Naive thymus-derived CD8-positive, alpha-beta T cell (primary cell): ENCODE results near the gene ARMH3. TPM values are rescaled to one million over a fixed set of nuclear protein-coding genes. Genes with fewer than 3 reads are reported as not detected.
A peak's percentile ranks its signal among the peaks of the same experiment; 100 is the strongest.
"Not testable (repeated sequence)": the region's sequence is repeated elsewhere in the genome, so short reads cannot be mapped to it uniquely, and the experiment has no call there.

Experiments
- ATAC-seq, 2 donors: fragments of 150-1000 bp; cut with Tn5 transposase in 1 of 2; sonication (Bioruptor Pico), chemical (Tn5 transposase) in 1 of 2; 1 replicate in 1 of 2; 2 replicates in 1 of 2; pipeline ENCODE4 v1.10.0; 2021; ENCODE audit warnings: mild to moderate bottlenecking in 2 of 2, moderate library complexity in 2 of 2
- POLR2A ChIA-PET: fragments of 350-600 bp; sonication (Branson Sonifier 250); formaldehyde crosslinking; loops from one replicate; lab custom pipeline; 2021; ENCODE audit warnings: antibody characterized with exemption; lab: Charles Lee
- DNase-seq, 10 donors: peaks; one replicate each; pipeline versions ENCODE4 v3.0.0 to v3.0.0-alpha.2; 2020 to 2022
- H3K27ac Mint-ChIP-seq, 10 donors: one replicate each; pipeline ENCODE4 v1.8.0; 2020 to 2022; ENCODE audit warnings: mild to moderate bottlenecking in 10 of 10, mixed read lengths in 10 of 10, moderate library complexity in 4 of 10, inconsistent platforms in 1 of 10
- H3K27me3 Mint-ChIP-seq, 5 donors: one replicate each; pipeline ENCODE4 v1.8.0; 2021 to 2022; ENCODE audit warnings: mixed read lengths in 5 of 5
- H3K36me3 Mint-ChIP-seq, 3 donors: one replicate each; pipeline ENCODE4 v1.8.0; 2020 to 2022; ENCODE audit warnings: mixed read lengths in 3 of 3, mild to moderate bottlenecking in 2 of 3, inconsistent platforms in 1 of 3
- H3K4me1 Mint-ChIP-seq, 4 donors: one replicate each; pipeline ENCODE4 v1.8.0; 2021 to 2022; ENCODE audit warnings: mixed read lengths in 4 of 4
- H3K4me3 Mint-ChIP-seq, 10 donors: one replicate each; pipeline ENCODE4 v1.8.0; 2020 to 2022; ENCODE audit warnings: mild to moderate bottlenecking in 10 of 10, mixed read lengths in 10 of 10, moderate library complexity in 6 of 10, inconsistent platforms in 1 of 10
- H3K9me3 Mint-ChIP-seq, 9 donors: one replicate each; pipeline ENCODE4 v1.8.0; 2020 to 2022; ENCODE audit warnings: mixed read lengths in 9 of 9, mild to moderate bottlenecking in 3 of 9, inconsistent platforms in 1 of 9, moderate library complexity in 1 of 9
- polyA plus RNA-seq, 3 donors: library from polyadenylated mRNA; unstranded; fragments of 300-500 nt; fragmentation: Illumina TruSeq; gene quantifications; one replicate each; pipeline ENCODE4 v1.2.3, GENCODE V29; 2021
- total RNA-seq, 8 experiments: library from RNA in 2 of 8; stranded (reverse) in 2 of 8; gene quantifications; one replicate each; pipeline ENCODE4 v1.2.3 and lab custom pipeline; 2021 to 2026

Gene ARMH3
- total and polyA plus RNA-seq, 5 experiments from 2014 or later: 19.9 to 30.2 (median 23.1) TPM

GRCh38 chr10:102067091-102067916, 11.3 kb upstream of the ARMH3 start:
- Mint-ChIP-seq H3K36me3 (peaks cover 0 to 8% (median 0%) of the 10 kb centered on the region in 3 donors), H3K27ac (peak overlapping the region in 8 of 10 donors; percentile 34 to 94 (median 70)), H3K4me1 (peaks cover 20 to 43% (median 38%) of the 10 kb centered on the region in 4 donors), H3K9me3 (no peaks in the 10 kb centered on the region), H3K27me3 (no peaks in the 10 kb centered on the region), H3K4me3 (peak overlapping the region in 9 of 10 donors; percentile 7 to 78 (median 60))
- ATAC-seq: no peak
- POLR2A ChIA-PET: interaction anchor here (0.6 to 3.9 kb wide), 4 partner anchors 12 to 374 kb away, joined by 3 to 25 read pairs (median 4); partner anchors contain the start of genes ARMH3 and LDB1
- DNase-seq: no peak

- H3K27me3 Mint-ChIP-seq: no peaks in the 10 kb centered on the region
- no peak for DNase-seq
- ATAC-seq: no peak
- no peaks in the 10 kb centered on the region for H3K9me3 Mint-ChIP-seq
- POLR2A ChIA-PET: interaction anchor here (0.6 to 3.9 kb wide), 6 partner anchors 11 to 374 kb away, joined by 3 to 25 read pairs (median 4); partner anchors contain the start of genes ARMH3 and LDB1
- H3K4me3 Mint-ChIP-seq: peak overlapping the region; percentile 78 to 92 (median 88)
- peaks cover 0 to 8% (median 0%) of the 10 kb centered on the region in 3 donors for H3K36me3 Mint-ChIP-seq
- peaks cover 20 to 43% (median 38%) of the 10 kb centered on the region in 4 donors for H3K4me1 Mint-ChIP-seq
- H3K27ac Mint-ChIP-seq: peak overlapping the region; percentile 81 to 94 (median 90)
Observed at GRCh38 chr10:102066399-102067088, 10.6 kb upstream of the ARMH3 start.

GRCh38 chr10:102065561-102066398, 9.8 kb upstream of the ARMH3 start:
- peaks cover 0 to 8% (median 0%) of the 10 kb centered on the region in 3 donors for H3K36me3 Mint-ChIP-seq
- H3K4me3 Mint-ChIP-seq: peak overlapping the region; percentile 78 to 92 (median 88)
- H3K27me3 Mint-ChIP-seq: no peaks in the 10 kb centered on the region
- peaks cover 18 to 43% (median 38%) of the 10 kb centered on the region in 4 donors for H3K4me1 Mint-ChIP-seq
- DNase-seq (peak in 6 of 10 donors; percentile 5 to 27 (median 23)), ATAC-seq (peak; percentile 21 to 23)
- H3K27ac Mint-ChIP-seq: peak overlapping the region; percentile 81 to 94 (median 90)
- H3K9me3 Mint-ChIP-seq: no peaks in the 10 kb centered on the region
- POLR2A ChIA-PET: interaction anchor here (0.9 to 3.9 kb wide), 6 partner anchors 10 to 186 kb away, joined by 3 to 25 read pairs (median 4); partner anchors contain the start of gene ARMH3

- Mint-ChIP-seq H3K27me3 (no peaks in the 10 kb centered on the region), H3K36me3 (peaks cover 0 to 8% (median 0%) of the 10 kb centered on the region in 3 donors)
Observed at GRCh38 chr10:102064868-102065560, 9.0 kb upstream of the ARMH3 start, which contains the start of gene HPS6. Gene HPS6 (plus strand): TSS chr10:102065349. CDS start chr10:102065475, 126 bp downstream.

GRCh38 chr10:102064503-102064867, 8.5 kb upstream of the ARMH3 start:
- H3K36me3 Mint-ChIP-seq: peaks cover 0 to 6% (median 0%) of the 10 kb centered on the region in 3 donors
- POLR2A ChIA-PET: interaction anchor here (1.4 to 3.9 kb wide), 2 partner anchors 9 to 11 kb away, joined by 7 to 25 read pairs; partner anchors contain the start of gene ARMH3

More at GRCh38 chr10:102064868-102065560, 9.0 kb upstream of the ARMH3 start, which contains the start of gene HPS6:
- H3K27ac Mint-ChIP-seq: peak within 1 kb of the TSS; percentile 88 to 98 (median 96)
- DNase-seq (peak; percentile 74 to 91 (median 80)), ATAC-seq (peak; percentile 96)
- H3K4me3 Mint-ChIP-seq: peak within 1 kb of the TSS; percentile 80 to 92 (median 88)
- H3K9me3 Mint-ChIP-seq: no peaks in the 10 kb centered on the region
- POLR2A ChIA-PET: interaction anchor here (0.9 to 3.9 kb wide), 6 partner anchors 9 to 185 kb away, joined by 3 to 25 read pairs (median 4); partner anchors contain the start of gene ARMH3
- H3K4me1 Mint-ChIP-seq: peaks cover 15 to 43% (median 38%) of the 10 kb centered on the region in 4 donors

GRCh38 chr10:102059987-102060386, 4.0 kb upstream of the ARMH3 start:
- no peak for DNase-seq
- peaks cover 14 to 22% (median 20%) of the 10 kb centered on the region in 4 donors for H3K4me1 Mint-ChIP-seq
- H3K36me3 Mint-ChIP-seq: no peaks in the 10 kb centered on the region
- H3K9me3 Mint-ChIP-seq: no peaks in the 10 kb centered on the region
- no peak overlapping the region for H3K27ac Mint-ChIP-seq
- ATAC-seq: no peak
- no peaks in the 10 kb centered on the region for H3K27me3 Mint-ChIP-seq
- no peak overlapping the region for H3K4me3 Mint-ChIP-seq
- POLR2A ChIA-PET: no interaction called here

More at GRCh38 chr10:102064503-102064867, 8.5 kb upstream of the ARMH3 start:
- DNase-seq (no peak), ATAC-seq (no peak)
- Mint-ChIP-seq H3K9me3 (no peaks in the 10 kb centered on the region), H3K27me3 (no peaks in the 10 kb centered on the region), H3K4me3 (peak overlapping the region; percentile 80 to 90 (median 88)), H3K27ac (peak overlapping the region; percentile 88 to 98 (median 96)), H3K4me1 (peaks cover 15 to 41% (median 37%) of the 10 kb centered on the region in 4 donors)

- not testable (repeated sequence) for DNase-seq, ATAC-seq
- H3K4me1 Mint-ChIP-seq: peaks cover 18 to 52% (median 46%) of the 10 kb centered on the region in 4 donors
Observed at GRCh38 chr10:102054881-102055646, 909 bp downstream of the ARMH3 start.

GRCh38 chr10:102046095-102046494, 9.9 kb downstream of the ARMH3 start:
- Mint-ChIP-seq H3K36me3 (peaks cover 0 to 6% (median 0%) of the 10 kb centered on the region in 3 donors), H3K4me1 (peaks cover 28 to 69% (median 56%) of the 10 kb centered on the region in 4 donors), H3K9me3 (no peaks in the 10 kb centered on the region), H3K4me3 (no peak overlapping the region), H3K27me3 (no peaks in the 10 kb centered on the region), H3K27ac (peak overlapping the region in 2 of 10 donors; percentile 24 to 35)
- DNase-seq (no peak), ATAC-seq (no peak)
- POLR2A ChIA-PET: no interaction called here

More at GRCh38 chr10:102054881-102055646, 909 bp downstream of the ARMH3 start:
- not testable (repeated sequence) for H3K36me3 Mint-ChIP-seq, H3K9me3 Mint-ChIP-seq, H3K27me3 Mint-ChIP-seq
- peak overlapping the region; percentile 87 to 98 (median 96) for H3K27ac Mint-ChIP-seq
- peak overlapping the region; percentile 90 to 99 (median 96) for H3K4me3 Mint-ChIP-seq
- POLR2A ChIA-PET: interaction anchor here (0.7 to 2.5 kb wide), 12 partner anchors 12 to 449 kb away, joined by 3 to 25 read pairs (median 4); partner anchors contain the start of genes HPS6, OGA and SUFU

GRCh38 chr10:102045292-102045691, 10.7 kb downstream of the ARMH3 start:
- peak overlapping the region in 1 of 10 donors; percentile 24 for H3K27ac Mint-ChIP-seq
- ATAC-seq: no peak
- DNase-seq: no peak
- no peaks in the 10 kb centered on the region for H3K27me3 Mint-ChIP-seq
- no peak overlapping the region for H3K4me3 Mint-ChIP-seq
- POLR2A ChIA-PET: no interaction called here
- H3K36me3 Mint-ChIP-seq: peaks cover 0 to 9% (median 0%) of the 10 kb centered on the region in 3 donors
- peaks cover 28 to 70% (median 57%) of the 10 kb centered on the region in 4 donors for H3K4me1 Mint-ChIP-seq
- H3K9me3 Mint-ChIP-seq: no peaks in the 10 kb centered on the region

GRCh38 chr10:102040305-102041050, 15.5 kb downstream of the ARMH3 start:
- DNase-seq (no peak), ATAC-seq (no peak)
- POLR2A ChIA-PET: interaction anchor here (0.6 kb wide), 1 partner anchor 220 kb away, joined by 9 read pairs; no protein-coding TSS in a partner anchor
- H3K27ac Mint-ChIP-seq: no peak overlapping the region
- H3K27me3 Mint-ChIP-seq: no peaks in the 10 kb centered on the region
- no peak overlapping the region for H3K4me3 Mint-ChIP-seq
- H3K9me3 Mint-ChIP-seq: no peaks in the 10 kb centered on the region
- H3K36me3 Mint-ChIP-seq: peaks cover 0 to 40% (median 12%) of the 10 kb centered on the region in 3 donors
- H3K4me1 Mint-ChIP-seq: peaks cover 12 to 35% (median 30%) of the 10 kb centered on the region in 4 donors
